Measurements from ENCODE around the gene C1orf141.

- TF ChIP-seq CTCF (IDR thresholded peaks at IDR 0.05) (no peak), POLR2A (IDR thresholded peaks at IDR 0.05) (no peak)
Measured at GRCh38 chr1:67148516-67149178, 13.9 kb upstream of the C1orf141 start.
